NT2/D1 (cell line): ENCODE data around the gene MAP1LC3B2.

Experiments used
- SUZ12 ChIP-seq: IDR thresholded peaks from 2 replicates; pipeline ENCODE4 v1.6.1; 2011; ENCODE audit not compliant: insufficient read length, insufficient read depth; ENCODE audit errors: extremely low read depth
- YY1 ChIP-seq: IDR thresholded peaks from 2 replicates; pipeline ENCODE4 v1.6.1; 2011; ENCODE audit not compliant: insufficient read length, insufficient read depth
- ZNF274 ChIP-seq: IDR thresholded peaks from 2 replicates; pipeline ENCODE4 v1.6.1; 2011; ENCODE audit warnings: mild to moderate bottlenecking, low read depth, low read length

DNA sequence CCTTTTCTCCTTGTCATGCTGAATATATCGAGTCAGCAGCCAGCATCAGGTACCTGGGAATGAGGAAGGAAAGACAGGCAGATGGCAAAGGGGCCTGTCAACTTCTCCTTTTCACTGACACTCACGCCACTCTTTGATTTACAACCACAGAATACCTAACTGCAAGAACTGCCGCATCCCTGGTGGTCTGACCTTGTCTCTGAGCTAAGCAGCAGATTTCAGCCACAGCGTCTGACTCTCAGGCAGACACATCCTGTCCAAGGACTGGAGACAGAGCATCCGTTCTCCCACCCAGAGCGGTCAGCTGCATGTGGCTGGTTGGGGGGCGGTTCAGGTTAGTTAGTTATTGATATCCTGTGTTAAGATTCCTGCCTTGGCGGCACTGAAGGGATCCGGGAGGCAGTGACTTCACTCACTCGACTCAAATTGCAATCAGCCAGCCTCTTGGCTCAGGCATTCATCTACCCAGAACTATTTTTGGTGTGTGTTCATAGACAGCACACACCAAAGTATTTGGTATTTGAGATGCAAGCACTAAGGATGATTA lies 11.2 kb upstream of the MAP1LC3B2 start:
- TF ChIP-seq ZNF274 (no peak), YY1 (no peak), SUZ12 (no peak)
